GM12874 (cell line): ENCODE data around the gene SLC35C1.

Source experiments
- TF ChIP-seq, protein P1 (sequence below): IDR thresholded peaks from 2 replicates; pipeline ENCODE4 v1.5.1; 2011; ENCODE audit warnings: low read depth, mild to moderate bottlenecking, control low read depth, low read length, moderate library complexity; ENCODE audit not compliant: insufficient read depth

Gene SLC35C1

GRCh38 chr11:45766469-45766868 is 38.5 kb upstream of the SLC35C1 start:
- TF ChIP-seq, protein P1, sequence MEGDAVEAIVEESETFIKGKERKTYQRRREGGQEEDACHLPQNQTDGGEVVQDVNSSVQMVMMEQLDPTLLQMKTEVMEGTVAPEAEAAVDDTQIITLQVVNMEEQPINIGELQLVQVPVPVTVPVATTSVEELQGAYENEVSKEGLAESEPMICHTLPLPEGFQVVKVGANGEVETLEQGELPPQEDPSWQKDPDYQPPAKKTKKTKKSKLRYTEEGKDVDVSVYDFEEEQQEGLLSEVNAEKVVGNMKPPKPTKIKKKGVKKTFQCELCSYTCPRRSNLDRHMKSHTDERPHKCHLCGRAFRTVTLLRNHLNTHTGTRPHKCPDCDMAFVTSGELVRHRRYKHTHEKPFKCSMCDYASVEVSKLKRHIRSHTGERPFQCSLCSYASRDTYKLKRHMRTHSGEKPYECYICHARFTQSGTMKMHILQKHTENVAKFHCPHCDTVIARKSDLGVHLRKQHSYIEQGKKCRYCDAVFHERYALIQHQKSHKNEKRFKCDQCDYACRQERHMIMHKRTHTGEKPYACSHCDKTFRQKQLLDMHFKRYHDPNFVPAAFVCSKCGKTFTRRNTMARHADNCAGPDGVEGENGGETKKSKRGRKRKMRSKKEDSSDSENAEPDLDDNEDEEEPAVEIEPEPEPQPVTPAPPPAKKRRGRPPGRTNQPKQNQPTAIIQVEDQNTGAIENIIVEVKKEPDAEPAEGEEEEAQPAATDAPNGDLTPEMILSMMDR: no peak

DNA sequence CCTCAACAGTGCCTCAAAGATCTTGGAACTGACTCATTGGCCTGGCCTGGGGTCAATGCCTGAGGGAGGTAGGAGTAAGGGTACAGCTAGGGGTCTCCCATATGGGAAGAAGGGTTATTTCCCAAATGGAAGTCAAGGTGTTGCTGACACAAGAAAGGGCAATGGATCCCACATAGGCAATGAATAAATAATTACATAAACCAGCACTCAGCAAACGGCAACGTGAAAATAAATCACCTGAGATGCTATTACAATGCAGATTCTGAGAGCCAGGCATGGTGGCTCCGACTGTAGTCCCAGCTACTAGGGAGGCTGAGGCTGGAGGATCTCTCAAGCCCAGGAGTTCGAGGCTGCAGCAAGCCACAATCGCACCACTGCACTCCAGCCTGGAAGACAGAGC is 36.5 kb upstream of the SLC35C1 start:
- TF ChIP-seq, protein P1: no peak

GRCh38 chr11:45769960-45770359 is 35.0 kb upstream of the SLC35C1 start:
- TF ChIP-seq, protein P1: no peak

DNA sequence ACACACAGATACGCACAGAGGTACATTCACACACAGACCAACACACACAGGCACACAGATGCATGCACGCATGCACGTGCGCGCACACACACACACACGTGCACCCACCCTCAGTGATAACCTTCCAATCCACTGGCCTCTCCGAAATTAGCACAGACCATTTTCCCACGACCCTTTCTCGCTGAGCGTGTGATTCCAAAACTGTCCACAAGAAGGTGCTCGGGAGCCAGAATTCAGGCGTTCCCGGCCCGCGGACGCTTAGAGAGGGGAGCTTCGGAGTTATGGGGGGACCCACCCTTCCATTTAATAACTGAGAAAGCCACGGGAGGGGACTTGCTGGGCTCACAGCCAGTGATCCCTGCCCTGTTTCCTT is 33.8 kb upstream of the SLC35C1 start:
- TF ChIP-seq, protein P1: peak; percentile 87

GRCh38 chr11:45771566-45772448 is 33.1 kb upstream of the SLC35C1 start:
- TF ChIP-seq, protein P1: peak; percentile 97

GRCh38 chr11:45772449-45772774 is 32.5 kb upstream of the SLC35C1 start:
- TF ChIP-seq, protein P1: no peak

- TF ChIP-seq, protein P1: no peak
Observed at GRCh38 chr11:45772986-45773785, 31.8 kb upstream of the SLC35C1 start.
